AG08396 (cell line): ENCODE measurements around the gene POMC.
"Not testable (repeated sequence)": the region's sequence is repeated elsewhere in the genome, so short reads cannot be mapped to it uniquely, and the experiment has no call there.

Source experiments
- DNase-seq: peaks from one replicate; pipeline ENCODE4 v3.0.0; 2012; ENCODE audit warnings: low spot score, mixed read lengths

POMC gene

GRCh38 chr2:25132299-25132635 is 36.1 kb downstream of the POMC start:
- no peak for DNase-seq

DNA sequence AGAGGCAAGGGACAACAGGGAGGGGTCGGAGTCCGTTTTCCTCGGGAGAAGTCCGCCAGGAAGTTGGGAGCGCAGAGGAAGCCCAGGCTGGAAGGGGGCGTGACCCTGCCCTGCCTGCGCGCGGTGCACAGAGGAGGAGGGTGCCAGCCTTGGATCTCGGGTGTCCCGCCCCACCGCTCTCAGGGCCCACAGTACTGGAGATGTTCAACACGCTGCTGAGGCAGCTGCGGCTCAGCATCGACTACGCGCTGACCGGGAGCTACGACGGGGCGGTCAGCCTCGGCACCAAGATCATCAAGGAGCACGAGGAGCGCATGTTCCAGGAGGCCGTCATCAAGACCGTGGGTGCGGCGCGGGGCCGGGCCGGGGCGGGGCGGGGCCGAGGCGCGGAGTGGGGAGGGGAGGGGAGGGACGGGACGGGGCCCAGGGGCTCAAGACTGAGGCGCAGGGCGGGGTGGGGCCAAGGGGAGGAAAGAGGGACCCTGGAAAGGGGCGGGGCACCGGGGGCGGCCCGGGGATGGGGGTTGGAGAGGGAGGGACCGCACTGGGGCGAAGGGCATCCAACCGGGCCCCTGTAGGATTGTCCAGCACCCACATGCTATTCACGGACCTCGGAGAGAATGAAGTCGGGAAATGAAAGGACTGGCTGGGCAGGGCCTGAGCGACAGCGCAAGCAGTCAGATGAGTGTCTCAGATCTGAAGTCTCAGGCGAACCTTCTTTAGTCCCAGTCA is 36.6 kb downstream of the POMC start:
- DNase-seq, result peak; percentile 37

DNA sequence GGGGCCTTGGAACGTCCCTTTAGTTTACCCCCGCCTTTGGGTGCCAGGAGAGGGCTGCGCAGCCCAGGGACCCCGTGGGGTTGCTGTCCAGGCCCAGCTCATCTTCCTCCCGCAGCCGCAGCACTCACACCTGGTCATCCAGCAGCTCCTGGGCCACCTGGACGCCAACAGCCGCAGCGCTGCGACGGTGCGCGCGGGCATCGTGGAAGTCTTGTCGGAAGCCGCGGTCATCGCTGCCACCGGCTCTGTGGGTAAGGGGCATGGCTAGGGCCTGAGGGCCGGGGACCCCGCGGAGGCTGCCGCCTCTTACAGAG is 37.2 kb downstream of the POMC start:
- DNase-seq, result no peak

DNA sequence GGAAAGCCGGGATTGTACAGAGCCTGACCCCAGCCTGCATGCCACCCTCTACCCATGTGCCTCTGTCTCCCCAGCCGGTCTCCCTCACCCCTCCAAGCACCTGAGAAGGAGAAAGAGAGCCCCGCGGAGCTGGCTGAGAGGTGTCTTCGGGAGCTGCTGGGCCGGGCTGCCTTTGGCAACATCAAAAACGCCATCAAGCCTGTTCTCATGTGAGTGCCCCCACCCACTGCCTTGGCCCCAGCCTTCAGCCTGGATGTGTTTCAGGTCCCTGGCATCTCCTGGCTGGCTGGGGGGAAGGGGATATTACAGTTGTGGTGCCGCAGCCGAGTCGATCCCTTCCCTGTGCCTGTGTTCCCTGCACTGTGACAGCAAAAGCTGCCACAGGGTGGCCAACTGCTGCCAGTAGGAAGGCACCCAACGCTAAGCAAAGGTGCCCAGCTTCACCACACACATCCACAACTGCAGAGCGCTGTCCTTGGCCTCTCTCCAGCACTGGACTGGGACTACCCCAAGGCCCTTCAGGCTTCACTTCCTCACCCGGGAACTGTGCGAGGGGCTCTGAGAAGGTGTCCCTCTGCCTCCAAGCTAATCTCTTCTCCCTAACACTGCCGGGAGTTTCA is 38.4 kb downstream of the POMC start:
- no peak for DNase-seq

DNA sequence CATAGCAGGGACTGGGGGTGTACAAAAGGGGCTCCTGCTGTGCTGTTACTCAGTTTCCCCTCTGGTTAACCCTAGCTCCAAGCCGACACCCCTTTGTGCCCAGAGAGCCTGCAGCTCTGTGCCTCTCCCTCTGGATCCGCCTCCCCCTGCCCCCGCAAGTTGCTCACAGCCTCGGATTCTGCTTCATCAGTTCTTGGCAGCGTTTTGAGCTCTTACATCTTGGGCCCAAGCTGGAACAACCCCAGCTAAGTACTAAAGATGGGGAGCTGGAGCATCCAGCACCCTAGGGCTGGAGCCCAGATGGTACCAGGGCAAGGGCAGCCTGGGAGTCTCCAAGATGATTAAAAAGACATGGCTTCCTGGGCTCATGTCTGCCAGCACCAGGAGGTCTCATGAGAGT is 40.7 kb downstream of the POMC start:
- DNase-seq, result no peak

DNA sequence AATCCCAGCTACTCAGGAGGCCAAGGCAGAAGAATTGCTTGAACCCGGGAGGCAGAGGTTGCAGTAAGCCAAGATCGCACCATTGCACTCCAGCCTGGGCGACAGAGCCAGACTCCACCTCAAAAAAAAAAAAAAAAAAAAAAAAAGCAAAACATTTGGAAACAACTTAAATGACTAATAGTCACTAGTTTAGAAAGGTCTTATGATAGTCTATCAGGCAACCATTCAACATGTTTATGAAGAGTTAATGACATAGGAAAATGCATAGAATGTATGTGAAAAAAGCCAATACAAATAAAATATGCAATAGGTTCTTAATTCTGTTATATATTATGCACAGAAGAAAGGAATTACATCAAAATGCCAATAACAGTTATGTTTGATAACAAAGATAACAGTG is 41.3 kb downstream of the POMC start:
- not testable (repeated sequence) for DNase-seq

DNA sequence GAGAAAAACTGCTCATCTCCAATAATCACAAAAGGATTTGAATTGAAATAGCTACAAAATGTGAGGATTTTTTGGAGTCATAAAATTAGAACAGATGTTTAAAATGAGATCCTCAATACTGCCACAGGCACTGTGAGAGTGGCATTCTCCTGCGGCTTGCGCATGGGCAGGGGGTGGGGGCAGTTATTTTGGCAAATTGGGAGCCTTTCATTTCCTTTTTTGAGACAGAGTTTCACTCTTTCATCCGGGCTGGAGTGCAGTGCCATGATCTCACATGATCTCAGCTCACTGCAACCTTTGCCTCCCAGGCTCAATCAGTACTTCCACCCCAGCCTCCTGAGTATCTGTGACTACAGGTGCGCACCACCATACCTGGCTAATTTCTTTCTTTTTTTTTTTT is 42.4 kb downstream of the POMC start:
- DNase-seq, result no peak

DNA sequence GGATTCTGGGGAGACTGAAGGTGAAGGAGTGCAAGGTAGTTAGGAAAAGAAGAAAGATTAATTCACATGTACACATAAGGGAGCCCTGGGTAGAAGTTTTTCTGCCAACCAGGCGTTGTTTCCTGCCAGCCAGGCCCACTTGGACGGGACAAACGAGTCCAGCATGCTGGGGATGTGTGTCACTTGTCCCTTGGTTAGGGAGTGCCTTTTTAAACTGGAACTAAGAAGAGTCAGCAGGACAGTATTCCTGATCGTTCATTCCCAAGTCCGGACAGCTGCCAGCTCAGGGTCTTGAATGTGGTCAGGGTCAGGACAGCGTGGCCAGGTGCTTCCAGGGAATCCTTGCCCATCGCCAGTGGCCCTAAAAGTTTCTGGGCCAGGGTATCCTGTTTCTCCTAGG is 43.2 kb downstream of the POMC start:
- DNase-seq, result no peak

DNA sequence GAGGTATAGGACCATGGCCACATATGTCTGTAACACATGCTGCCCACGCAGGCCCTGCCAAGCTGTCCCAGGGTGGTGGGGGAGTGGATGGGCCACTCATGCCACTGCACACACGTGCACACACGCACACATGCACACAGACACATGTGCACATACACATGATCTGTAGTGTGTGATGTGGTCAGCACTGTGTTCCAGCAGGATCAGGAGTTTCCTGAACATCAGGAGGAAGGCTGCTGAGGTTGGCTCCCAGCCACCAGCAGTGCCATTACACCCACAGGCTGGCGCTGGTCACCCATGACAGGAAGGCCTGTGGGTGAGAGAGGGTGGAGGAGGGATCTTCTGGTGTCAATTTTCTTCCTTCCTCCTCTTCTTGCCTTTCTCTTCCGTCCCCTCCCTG is 44.7 kb downstream of the POMC start:
- no peak for DNase-seq

DNA sequence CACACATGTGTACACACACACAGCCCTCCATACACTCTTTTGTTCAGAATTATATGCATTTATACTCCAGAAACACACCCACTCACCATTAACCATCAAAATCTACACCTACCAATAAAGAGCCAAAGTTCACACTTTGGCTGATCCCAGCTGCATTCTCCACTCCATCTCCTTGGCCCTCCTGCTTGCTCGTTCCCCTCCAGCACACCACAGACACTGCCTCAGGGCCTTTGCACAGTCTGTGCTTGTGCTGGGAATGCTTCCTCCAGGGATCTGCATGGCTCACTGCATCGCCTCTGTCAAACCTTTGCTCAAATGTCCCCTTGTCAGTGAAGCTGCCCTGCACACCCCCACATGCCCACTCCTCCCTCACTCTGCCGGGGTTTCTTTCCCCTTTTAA is 46.0 kb downstream of the POMC start:
- no peak for DNase-seq

DNA sequence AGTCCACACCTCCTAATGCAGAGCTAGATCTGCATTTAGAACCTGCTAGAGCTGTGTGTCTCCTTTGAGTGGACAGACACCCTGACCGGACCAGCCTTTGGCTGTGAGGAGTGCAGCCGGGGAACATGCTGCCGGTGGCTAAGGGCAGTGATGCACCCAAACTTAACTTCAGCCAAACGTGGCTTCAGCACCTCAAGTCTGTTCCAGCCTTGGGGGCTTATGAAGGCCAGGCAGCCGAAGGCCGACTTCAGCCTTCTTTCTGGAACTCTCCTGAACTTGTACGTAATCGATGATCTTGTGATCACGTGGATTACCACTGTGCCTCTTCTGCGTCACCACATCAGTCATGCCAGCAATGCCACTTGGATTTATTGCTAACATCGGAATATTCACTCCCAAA is 49.1 kb downstream of the POMC start:
- no peak for DNase-seq

GRCh38 chr2:25116956-25117355 is 51.4 kb downstream of the POMC start:
- no peak for DNase-seq

- no peak for DNase-seq
Observed at GRCh38 chr2:25115902-25116301, 52.5 kb downstream of the POMC start.

GRCh38 chr2:25115249-25115883 is 53.0 kb downstream of the POMC start:
- no peak for DNase-seq

- no peak for DNase-seq
Observed at GRCh38 chr2:25112113-25112512, 56.3 kb downstream of the POMC start.
